Neural cell (in vitro differentiated cells): ENCODE results near the gene NCR3LG1.

ENCODE experiments used
- EP300 ChIP-seq: fragments of 450-650 bp; conservative IDR thresholded peaks from 2 replicates; pipeline ENCODE4 v1.6.1; 2014; ENCODE audit warnings: antibody characterized with exemption, mild to moderate bottlenecking, moderate library complexity; ENCODE audit not compliant: poor library complexity, severe bottlenecking
- EZH2 ChIP-seq: fragments of 200-600, 300-800 bp; shearing (Covaris generic), sonication (generic); IDR thresholded peaks from 2 replicates; pipeline ENCODE4 v1.6.1; 2014; ENCODE audit warnings: antibody characterized with exemption, low read length, borderline replicate concordance, mild to moderate bottlenecking; ENCODE audit not compliant: insufficient read depth, poor library complexity, severe bottlenecking
- POLR2AphosphoS5 ChIP-seq: IDR thresholded peaks from 2 replicates; pipeline ENCODE4 v1.6.1; 2012
- SMC3 ChIP-seq: fragments of 450-650 bp; conservative IDR thresholded peaks from 2 replicates; pipeline ENCODE4 v1.6.1; 2014; ENCODE audit warnings: antibody characterized with exemption, mild to moderate bottlenecking, moderate library complexity; ENCODE audit not compliant: poor library complexity
- TAF1 ChIP-seq: IDR thresholded peaks from 2 replicates; pipeline ENCODE4 v1.6.1; 2012; ENCODE audit warnings: low read depth
- TF ChIP-seq, protein P1 (sequence below): fragments of 450-650 bp; IDR thresholded peaks from 2 replicates; pipeline ENCODE4 v1.5.1; 2014; ENCODE audit warnings: antibody characterized with exemption, mild to moderate bottlenecking, moderate library complexity; ENCODE audit not compliant: poor library complexity, severe bottlenecking

DNA sequence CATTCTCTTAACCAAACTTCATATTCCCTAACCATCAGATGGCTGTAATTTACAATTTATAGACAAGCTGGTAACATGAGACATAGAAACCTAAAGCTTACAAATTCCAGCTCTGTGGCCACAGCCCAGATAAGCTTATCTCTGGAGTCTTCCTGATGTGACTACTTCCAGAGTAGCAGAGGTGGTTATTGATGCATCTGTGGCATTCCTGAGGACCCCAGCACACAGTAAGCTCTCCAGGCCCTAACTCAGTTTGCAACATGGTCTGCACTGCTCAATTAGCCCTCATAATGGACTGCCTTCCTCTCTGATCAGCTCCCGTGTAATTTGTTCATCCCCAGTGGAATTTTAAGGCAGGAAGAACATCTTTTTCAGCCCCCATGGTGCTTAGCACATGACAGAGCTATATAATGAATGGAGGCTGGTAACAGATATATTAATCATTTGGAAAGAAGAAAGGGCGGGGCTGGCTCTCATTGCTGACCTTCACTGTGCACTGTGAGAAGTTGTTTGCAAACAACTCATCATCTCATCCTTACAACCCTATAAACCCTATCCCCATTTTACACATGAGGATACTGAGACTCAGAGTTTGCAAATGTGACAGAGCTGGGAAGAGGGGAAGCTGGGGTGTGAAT is 67.0 kb downstream of the NCR3LG1 start:
- TF ChIP-seq, protein P1, sequence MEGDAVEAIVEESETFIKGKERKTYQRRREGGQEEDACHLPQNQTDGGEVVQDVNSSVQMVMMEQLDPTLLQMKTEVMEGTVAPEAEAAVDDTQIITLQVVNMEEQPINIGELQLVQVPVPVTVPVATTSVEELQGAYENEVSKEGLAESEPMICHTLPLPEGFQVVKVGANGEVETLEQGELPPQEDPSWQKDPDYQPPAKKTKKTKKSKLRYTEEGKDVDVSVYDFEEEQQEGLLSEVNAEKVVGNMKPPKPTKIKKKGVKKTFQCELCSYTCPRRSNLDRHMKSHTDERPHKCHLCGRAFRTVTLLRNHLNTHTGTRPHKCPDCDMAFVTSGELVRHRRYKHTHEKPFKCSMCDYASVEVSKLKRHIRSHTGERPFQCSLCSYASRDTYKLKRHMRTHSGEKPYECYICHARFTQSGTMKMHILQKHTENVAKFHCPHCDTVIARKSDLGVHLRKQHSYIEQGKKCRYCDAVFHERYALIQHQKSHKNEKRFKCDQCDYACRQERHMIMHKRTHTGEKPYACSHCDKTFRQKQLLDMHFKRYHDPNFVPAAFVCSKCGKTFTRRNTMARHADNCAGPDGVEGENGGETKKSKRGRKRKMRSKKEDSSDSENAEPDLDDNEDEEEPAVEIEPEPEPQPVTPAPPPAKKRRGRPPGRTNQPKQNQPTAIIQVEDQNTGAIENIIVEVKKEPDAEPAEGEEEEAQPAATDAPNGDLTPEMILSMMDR, result no peak
- TF ChIP-seq EZH2 (no peak), POLR2AphosphoS5 (no peak), TAF1 (no peak), EP300 (no peak), SMC3 (no peak)
